Brain microvascular endothelial cell (primary cell): ENCODE measurements around the gene BBS10.
A peak's percentile ranks its signal among the peaks of the same experiment; 100 is the strongest.

Experiments
- DNase-seq: peaks from one replicate; pipeline ENCODE4 v3.0.0-alpha.2; 2020
- H3K27ac ChIP-seq: fragments of 250-450 bp; sonication (Bioruptor Pico); 2 replicates; pipeline ENCODE4 v1.5.1; 2020; ENCODE audit warnings: mild to moderate bottlenecking, moderate library complexity
- H3K27me3 ChIP-seq: fragments of 250-450 bp; sonication (Bioruptor Pico); replicated peaks from 2 replicates; pipeline ENCODE4 v1.5.1; 2020; ENCODE audit warnings: mild to moderate bottlenecking
- H3K36me3 ChIP-seq: fragments of 250-450 bp; sonication (Bioruptor Pico); replicated peaks from 2 replicates; pipeline ENCODE4 v1.5.1; 2020; ENCODE audit warnings: mild to moderate bottlenecking
- H3K4me3 ChIP-seq: 2 replicates; pipeline ENCODE4 v1.5.1; 2011; ENCODE audit warnings: low read depth, mild to moderate bottlenecking, control low read depth, low read length, moderate library complexity
- CTCF ChIP-seq: IDR thresholded peaks from 2 replicates; pipeline ENCODE4 v1.5.1; 2011; ENCODE audit warnings: low read depth, mild to moderate bottlenecking, moderate library complexity, low read length, control low read depth, inconsistent platforms; ENCODE audit errors: missing control alignments
- in situ Hi-C: cut with HindIII; loops from 2 replicates; pipeline ENCODE4 v1.10.0; 2017; ENCODE audit warnings: low sequenced_read_pairs, low pct_ligation_motif_present

Gene BBS10

GRCh38 chr12:76360316-76360715 is 12.1 kb upstream of the BBS10 start:
- no peaks in the 10 kb centered on the region for H3K27me3 ChIP-seq
- in situ Hi-C loops: no loop called here
- no peak overlapping the region for H3K27ac ChIP-seq
- H3K36me3 ChIP-seq: peaks cover 5% of the 10 kb centered on the region
- TF ChIP-seq CTCF: no peak
- no peak overlapping the region for H3K4me3 ChIP-seq
- DNase-seq: no peak

GRCh38 chr12:76356071-76356470 is 7.9 kb upstream of the BBS10 start:
- Histone ChIP-seq H3K4me3 (no peak overlapping the region), H3K27me3 (no peaks in the 10 kb centered on the region), H3K36me3 (peaks cover 3% of the 10 kb centered on the region), H3K27ac (no peak overlapping the region)
- in situ Hi-C loops: no loop called here
- DNase-seq: no peak
- TF ChIP-seq CTCF: no peak

GRCh38 chr12:76346798-76347420 is 1.3 kb downstream of the BBS10 start:
- H3K27ac ChIP-seq: no peak overlapping the region
- H3K27me3 ChIP-seq: no peaks in the 10 kb centered on the region
- in situ Hi-C loops: loop anchor here (25.0 kb wide), 1 partner anchor 260 kb away; the partner anchor contains the start of gene NAP1L1
- peak overlapping the region; percentile 88 for H3K4me3 ChIP-seq
- no peaks in the 10 kb centered on the region for H3K36me3 ChIP-seq
- peak; percentile 70 for DNase-seq
- TF ChIP-seq CTCF: peak; percentile 63

- no peaks in the 10 kb centered on the region for H3K27me3 ChIP-seq
- DNase-seq: no peak
- H3K27ac ChIP-seq: no peak overlapping the region
- TF ChIP-seq CTCF: no peak
- in situ Hi-C loops: loop anchor here (25.0 kb wide), 1 partner anchor 259 kb away; the partner anchor contains the start of gene NAP1L1
- H3K4me3 ChIP-seq: no peak overlapping the region
- no peaks in the 10 kb centered on the region for H3K36me3 ChIP-seq
These were observed 2.0 kb downstream of the BBS10 start for GRCh38 chr12:76346236-76346635.

GRCh38 chr12:76345569-76345968 is 2.6 kb downstream of the BBS10 start:
- in situ Hi-C loops: loop anchor here (25.0 kb wide), 1 partner anchor 258 kb away; the partner anchor contains the start of gene NAP1L1
- no peak overlapping the region for H3K27ac ChIP-seq
- H3K27me3 ChIP-seq: no peaks in the 10 kb centered on the region
- no peaks in the 10 kb centered on the region for H3K36me3 ChIP-seq
- no peak for DNase-seq
- H3K4me3 ChIP-seq: no peak overlapping the region
- TF ChIP-seq CTCF: no peak
